Naive thymus-derived CD4-positive, alpha-beta T cell (primary cell): Measurements from ENCODE around the gene DDO. TPM values are rescaled to one million over a fixed set of nuclear protein-coding genes. Genes with fewer than 3 reads are reported as not detected.

Experiments
- ATAC-seq: fragments of 150-1000 bp; cut with Tn5 transposase; 2 replicates; pipeline ENCODE4 v1.10.0; 2021; ENCODE audit warnings: mild to moderate bottlenecking, moderate library complexity
- CTCF ChIA-PET: fragments of 350-600 bp; sonication (Branson Sonifier 250); formaldehyde crosslinking; loops from one replicate; lab custom pipeline; 2021; ENCODE audit warnings: antibody characterized with exemption; lab: Charles Lee
- POLR2A ChIA-PET: fragments of 350-600 bp; sonication (Branson Sonifier 250); formaldehyde crosslinking; loops from one replicate; lab custom pipeline; 2021; ENCODE audit warnings: antibody characterized with exemption, inconsistent platforms; lab: Charles Lee
- DNase-seq, 9 donors: peaks; one replicate each; pipeline versions ENCODE4 v3.0.0 to v3.0.0-alpha.2; 2020 to 2022; ENCODE audit warnings: mixed read lengths in 1 of 9
- H3K27ac ChIP-seq: one replicate; pipeline ENCODE4 v1.7.0; 2013; ENCODE audit warnings: mild to moderate bottlenecking, low read depth, low read length, moderate library complexity
- H3K27me3 ChIP-seq, 2 donors: one replicate each; pipeline ENCODE4 v1.7.0; 2013; ENCODE audit warnings: low read length in 2 of 2, mild to moderate bottlenecking in 2 of 2, moderate library complexity in 2 of 2; ENCODE audit not compliant: control insufficient read depth in 2 of 2, insufficient read depth in 2 of 2
- H3K36me3 ChIP-seq, 3 experiments: 1 replicate in 2 of 3; 2 replicates in 1 of 3; pipeline ENCODE4 v1.7.0; 2013; ENCODE audit warnings: low read length in 3 of 3, mild to moderate bottlenecking in 3 of 3, moderate library complexity in 1 of 3; ENCODE audit not compliant: insufficient read depth in 3 of 3, control insufficient read depth in 2 of 3
- H3K4me1 ChIP-seq, 2 donors: one replicate each; pipeline ENCODE4 v1.7.0; 2013; ENCODE audit warnings: low read length in 2 of 2, mild to moderate bottlenecking in 2 of 2, moderate library complexity in 1 of 2; ENCODE audit not compliant: control insufficient read depth in 2 of 2, insufficient read depth in 2 of 2
- H3K4me3 ChIP-seq: 2 replicates; pipeline ENCODE4 v1.7.0; 2013; ENCODE audit warnings: mild to moderate bottlenecking, low read length
- H3K9me3 ChIP-seq, 3 experiments: 1 replicate in 2 of 3; 2 replicates in 1 of 3; pipeline ENCODE4 v1.7.0; 2013; ENCODE audit warnings: low read length in 3 of 3; ENCODE audit not compliant: control insufficient read depth in 2 of 3
- H3K27ac Mint-ChIP-seq, 9 donors: one replicate each; pipeline ENCODE4 v1.8.0; 2020 to 2022; ENCODE audit warnings: mixed read lengths in 9 of 9, mild to moderate bottlenecking in 8 of 9, moderate library complexity in 5 of 9, inconsistent platforms in 2 of 9
- H3K27me3 Mint-ChIP-seq, 5 donors: one replicate each; pipeline ENCODE4 v1.8.0; 2021 to 2022; ENCODE audit warnings: mixed read lengths in 5 of 5, mild to moderate bottlenecking in 1 of 5
- H3K36me3 Mint-ChIP-seq, 5 donors: one replicate each; pipeline ENCODE4 v1.8.0; 2020 to 2022; ENCODE audit warnings: mixed read lengths in 5 of 5, mild to moderate bottlenecking in 3 of 5, inconsistent platforms in 1 of 5
- H3K4me1 Mint-ChIP-seq, 7 donors: one replicate each; pipeline ENCODE4 v1.8.0; 2020 to 2022; ENCODE audit warnings: mixed read lengths in 7 of 7, mild to moderate bottlenecking in 3 of 7, inconsistent platforms in 1 of 7
- H3K4me3 Mint-ChIP-seq, 10 donors: one replicate each; pipeline ENCODE4 v1.8.0; 2020 to 2022; ENCODE audit warnings: mild to moderate bottlenecking in 10 of 10, mixed read lengths in 10 of 10, moderate library complexity in 6 of 10, inconsistent platforms in 2 of 10
- H3K9me3 Mint-ChIP-seq, 11 donors: one replicate each; pipeline ENCODE4 v1.8.0; 2020 to 2022; ENCODE audit warnings: mixed read lengths in 11 of 11, mild to moderate bottlenecking in 4 of 11, inconsistent platforms in 1 of 11, moderate library complexity in 1 of 11
- intact Hi-C, 2 donors: fragments of 100-400 bp; cut with micrococcal nuclease; formaldehyde crosslinking; loops; one replicate each; pipeline ENCODE4 v1.15.1; 2023
- polyA plus RNA-seq, 2 donors: library from polyadenylated mRNA; unstranded; fragments of 300-500 nt; fragmentation: Illumina TruSeq; gene quantifications; one replicate each; pipeline ENCODE4 v1.2.3, GENCODE V29; 2021
- total RNA-seq, 6 experiments: library from RNA in 5 of 6; stranded (reverse) in 5 of 6; gene quantifications; 1 replicate in 5 of 6; 2 replicates in 1 of 6; pipeline ENCODE4 v1.2.3 and lab custom pipeline; 2021 to 2026

DDO gene
- total and polyA plus RNA-seq, 7 experiments from 2014 or later, result 0.47 TPM; not detected in 6

GRCh38 chr6:110359556-110359955 lies 55.8 kb downstream of the DDO start:
- no peak overlapping the region for H3K27ac Mint-ChIP-seq
- DNase-seq, result no peak

GRCh38 chr6:110358553-110359160 lies 56.7 kb downstream of the DDO start:
- Mint-ChIP-seq H3K27ac (no peak overlapping the region), H3K36me3 (peaks cover 0 to 6% (median 0%) of the 10 kb centered on the region in 5 donors), H3K4me1 (peaks cover 2 to 22% (median 14%) of the 10 kb centered on the region in 7 donors), H3K27me3 (peaks cover 51 to 76% (median 65%) of the 10 kb centered on the region in 5 donors), H3K9me3 (peaks cover 0 to 6% (median 2%) of the 10 kb centered on the region in 11 donors), H3K4me3 (peak overlapping the region in 9 of 10 donors; percentile 45 to 75 (median 59))
- H3K27ac ChIP-seq, result no peak overlapping the region
- ATAC-seq (no peak), DNase-seq (no peak)
- H3K9me3 ChIP-seq, result no peaks in the 10 kb centered on the region
- H3K27me3 ChIP-seq, result peaks cover 6 to 7% of the 10 kb centered on the region in 2 donors
- CTCF ChIA-PET, result no interaction called here
- H3K4me3 ChIP-seq, result no peak overlapping the region
- POLR2A ChIA-PET, result interaction anchor here (0.5 kb wide), 1 partner anchor 1624 kb away, joined by 3 read pairs; no protein-coding TSS in a partner anchor
- no peaks in the 10 kb centered on the region for H3K4me1 ChIP-seq
- intact Hi-C loops, result no loop called here
- H3K36me3 ChIP-seq, result no peaks in the 10 kb centered on the region

More at GRCh38 chr6:110359556-110359955, 55.8 kb downstream of the DDO start:
- peaks cover 51 to 74% (median 64%) of the 10 kb centered on the region in 5 donors for H3K27me3 Mint-ChIP-seq
- intact Hi-C loops, result no loop called here
- H3K4me3 ChIP-seq, result no peak overlapping the region
- no peak overlapping the region for H3K27ac ChIP-seq
- no peaks in the 10 kb centered on the region for H3K36me3 ChIP-seq
- POLR2A ChIA-PET, result no interaction called here
- H3K36me3 Mint-ChIP-seq, result peaks cover 0 to 6% (median 0%) of the 10 kb centered on the region in 5 donors
- no peak for ATAC-seq
- CTCF ChIA-PET, result no interaction called here
- no peaks in the 10 kb centered on the region for H3K4me1 ChIP-seq
- peaks cover 2 to 25% (median 14%) of the 10 kb centered on the region in 7 donors for H3K4me1 Mint-ChIP-seq
- H3K4me3 Mint-ChIP-seq, result peak overlapping the region in 5 of 10 donors; percentile 43 to 75 (median 46)
- no peaks in the 10 kb centered on the region for H3K9me3 ChIP-seq
- H3K27me3 ChIP-seq, result peaks cover 6 to 7% of the 10 kb centered on the region in 2 donors
- peaks cover 0 to 6% (median 2%) of the 10 kb centered on the region in 11 donors for H3K9me3 Mint-ChIP-seq

GRCh38 chr6:110357664-110358552 lies 57.5 kb downstream of the DDO start, which contains the start of gene METTL24:
METTL24 (minus strand) TSS chr6:110358349; CDS start chr6:110358272, 77 bp downstream.
- DNase-seq, result peak in 1 of 9 donors; percentile 10
- Mint-ChIP-seq H3K4me1 (peaks cover 2 to 22% (median 14%) of the 10 kb centered on the region in 7 donors), H3K27ac (no peak within 1 kb of the TSS), H3K9me3 (peaks cover 0 to 6% (median 2%) of the 10 kb centered on the region in 11 donors), H3K27me3 (peaks cover 51 to 78% (median 65%) of the 10 kb centered on the region in 5 donors), H3K4me3 (peak within 1 kb of the TSS; percentile 73 to 87 (median 83)), H3K36me3 (peaks cover 0 to 6% (median 0%) of the 10 kb centered on the region in 5 donors)
- peak; percentile 63 for ATAC-seq
- H3K36me3 ChIP-seq, result no peaks in the 10 kb centered on the region
- H3K4me1 ChIP-seq, result no peaks in the 10 kb centered on the region
- H3K27ac ChIP-seq, result no peak within 1 kb of the TSS
- peaks cover 6 to 7% of the 10 kb centered on the region in 2 donors for H3K27me3 ChIP-seq
- POLR2A ChIA-PET, result no interaction called here
- CTCF ChIA-PET, result no interaction called here
- H3K9me3 ChIP-seq, result no peaks in the 10 kb centered on the region
- intact Hi-C loops, result no loop called here
- peak within 1 kb of the TSS; percentile 35 for H3K4me3 ChIP-seq

DNA sequence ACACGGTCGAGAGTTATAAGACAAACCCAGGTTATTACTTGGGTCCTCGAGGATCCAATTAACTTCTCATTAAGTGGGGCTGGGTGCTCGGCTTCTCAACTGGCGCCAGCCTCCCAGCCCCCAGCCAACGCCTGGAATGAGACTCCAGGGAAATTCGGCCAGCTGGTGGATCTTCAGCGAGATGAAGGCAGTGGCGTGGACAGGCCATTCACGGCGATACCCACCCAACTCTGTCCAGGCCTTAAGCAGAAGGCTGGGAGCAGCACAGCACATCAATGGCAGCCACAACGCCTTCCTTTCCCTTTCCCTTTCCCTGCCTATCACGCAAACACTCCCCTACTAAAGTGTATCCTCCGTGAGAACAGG lies 58.1 kb downstream of the DDO start:
- Mint-ChIP-seq H3K9me3 (peaks cover 0 to 6% (median 2%) of the 10 kb centered on the region in 11 donors), H3K27ac (no peak overlapping the region), H3K4me1 (peaks cover 2 to 22% (median 14%) of the 10 kb centered on the region in 7 donors), H3K27me3 (peaks cover 51 to 73% (median 64%) of the 10 kb centered on the region in 5 donors), H3K36me3 (peaks cover 0 to 6% (median 0%) of the 10 kb centered on the region in 5 donors), H3K4me3 (peak overlapping the region; percentile 73 to 87 (median 83))
- no peaks in the 10 kb centered on the region for H3K4me1 ChIP-seq
- H3K27me3 ChIP-seq, result peaks cover 0 to 7% of the 10 kb centered on the region in 2 donors
- no peak overlapping the region for H3K27ac ChIP-seq
- CTCF ChIA-PET, result no interaction called here
- DNase-seq, result no peak
- POLR2A ChIA-PET, result no interaction called here
- no peaks in the 10 kb centered on the region for H3K9me3 ChIP-seq
- H3K4me3 ChIP-seq, result peak overlapping the region; percentile 35
- no peaks in the 10 kb centered on the region for H3K36me3 ChIP-seq
- ATAC-seq, result no peak
- intact Hi-C loops, result no loop called here

- Histone ChIP-seq H3K27me3 (peaks cover 0 to 7% of the 10 kb centered on the region in 2 donors), H3K4me1 (no peaks in the 10 kb centered on the region), H3K27ac (no peak overlapping the region), H3K36me3 (no peaks in the 10 kb centered on the region), H3K9me3 (no peaks in the 10 kb centered on the region), H3K4me3 (no peak overlapping the region)
- ATAC-seq, result no peak
- DNase-seq, result no peak
- no peak overlapping the region for H3K27ac Mint-ChIP-seq
- intact Hi-C loops, result no loop called here
- H3K4me1 Mint-ChIP-seq, result peaks cover 2 to 22% (median 14%) of the 10 kb centered on the region in 7 donors
- H3K36me3 Mint-ChIP-seq, result peaks cover 0 to 6% (median 0%) of the 10 kb centered on the region in 5 donors
- ChIA-PET CTCF (no interaction called here), POLR2A (no interaction called here)
- peaks cover 0 to 6% (median 2%) of the 10 kb centered on the region in 11 donors for H3K9me3 Mint-ChIP-seq
- H3K4me3 Mint-ChIP-seq, result peak overlapping the region; percentile 45 to 87 (median 78)
- H3K27me3 Mint-ChIP-seq, result peaks cover 51 to 70% (median 62%) of the 10 kb centered on the region in 5 donors
These were observed 58.6 kb downstream of the DDO start for GRCh38 chr6:110356778-110357177.

DNA sequence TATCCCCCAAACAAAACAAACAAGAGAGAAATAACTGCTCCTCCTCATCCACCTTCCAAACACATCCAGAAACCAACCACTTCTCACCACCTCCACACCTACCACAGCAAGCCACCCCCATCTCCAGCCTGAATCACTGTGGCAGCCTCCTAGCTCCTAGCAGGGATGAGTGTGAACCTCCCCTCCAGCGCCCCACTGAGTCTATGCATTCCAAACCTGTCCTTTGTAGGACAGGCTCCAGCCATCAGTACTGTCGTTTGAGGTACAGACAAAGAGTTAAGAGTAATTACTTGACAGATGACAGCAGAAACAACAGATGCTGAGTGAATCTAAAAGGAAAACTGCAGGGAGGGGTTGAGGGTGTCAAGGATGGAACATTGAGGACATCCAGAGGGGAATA lies 59.6 kb downstream of the DDO start:
- Mint-ChIP-seq H3K36me3 (peaks cover 0 to 6% (median 0%) of the 10 kb centered on the region in 5 donors), H3K27me3 (peaks cover 47 to 62% (median 54%) of the 10 kb centered on the region in 5 donors), H3K4me1 (peaks cover 2 to 22% (median 14%) of the 10 kb centered on the region in 7 donors), H3K4me3 (peak overlapping the region in 1 of 10 donors; percentile 78), H3K9me3 (peaks cover 0 to 2% (median 0%) of the 10 kb centered on the region in 11 donors), H3K27ac (no peak overlapping the region)
- H3K4me1 ChIP-seq, result no peaks in the 10 kb centered on the region
- intact Hi-C loops, result no loop called here
- DNase-seq (no peak), ATAC-seq (no peak)
- H3K27ac ChIP-seq, result no peak overlapping the region
- H3K27me3 ChIP-seq, result peaks cover 0 to 7% of the 10 kb centered on the region in 2 donors
- ChIA-PET CTCF (no interaction called here), POLR2A (no interaction called here)
- H3K4me3 ChIP-seq, result no peak overlapping the region
- H3K9me3 ChIP-seq, result no peaks in the 10 kb centered on the region
- no peaks in the 10 kb centered on the region for H3K36me3 ChIP-seq
